HG02763 (cell line): Measurements from ENCODE around the gene UTS2R.
"Not testable (repeated sequence)": the region's sequence is repeated elsewhere in the genome, so short reads cannot be mapped to it uniquely, and the experiment has no call there.

Source experiments
- ATAC-seq: cut with Tn5 transposase; IDR thresholded peaks from one replicate; pipeline ENCODE4 v1.9.1; 2021; ENCODE audit warnings: mild to moderate bottlenecking, moderate library complexity; ENCODE audit not compliant: unreplicated experiment

Gene UTS2R

GRCh38 chr17:82351713-82352488, 19.7 kb upstream of the UTS2R start:
- ATAC-seq, result peak; percentile 32

GRCh38 chr17:82353484-82353883, 18.1 kb upstream of the UTS2R start:
- ATAC-seq, result no peak

GRCh38 chr17:82354804-82355308, 16.7 kb upstream of the UTS2R start:
- no peak for ATAC-seq

GRCh38 chr17:82355770-82356427, 15.7 kb upstream of the UTS2R start:
- ATAC-seq, result no peak

GRCh38 chr17:82356845-82357355, 14.7 kb upstream of the UTS2R start:
- ATAC-seq, result no peak

- no peak for ATAC-seq
Observed at GRCh38 chr17:82357394-82357793, 14.2 kb upstream of the UTS2R start.

- no peak for ATAC-seq
Observed at GRCh38 chr17:82358465-82359350, 12.9 kb upstream of the UTS2R start, which contains the start of gene TEX19. Gene TEX19 (plus strand): TSS chr17:82359247. CDS start chr17:82362151, 2,904 bp downstream.

GRCh38 chr17:82359451-82360074, 12.0 kb upstream of the UTS2R start:
- ATAC-seq, result not testable (repeated sequence)

- ATAC-seq, result no peak
Observed at GRCh38 chr17:82361885-82362633, 9.5 kb upstream of the UTS2R start.

- no peak for ATAC-seq
Observed at GRCh38 chr17:82365606-82366295, 5.8 kb upstream of the UTS2R start.

- no peak for ATAC-seq
Observed at GRCh38 chr17:82366749-82367148, 4.8 kb upstream of the UTS2R start.

GRCh38 chr17:82367724-82368524, 3.6 kb upstream of the UTS2R start:
- ATAC-seq, result no peak

GRCh38 chr17:82369211-82369610, 2.4 kb upstream of the UTS2R start:
- ATAC-seq, result no peak

GRCh38 chr17:82370471-82371332, 863 bp upstream of the UTS2R start:
- no peak for ATAC-seq

- no peak for ATAC-seq
Observed at GRCh38 chr17:82372249-82373071, 895 bp downstream of the UTS2R start.

GRCh38 chr17:82373072-82373452, 1.5 kb downstream of the UTS2R start:
- ATAC-seq, result not testable (repeated sequence)
